Loucy (cell line): ENCODE measurements around the gene ROPN1B.

Experiments
- EZH2phosphoT487 ChIP-seq: fragments of 200-600 bp; IDR thresholded peaks from 2 replicates; pipeline ENCODE4 v1.6.1; 2018; ENCODE audit warnings: antibody characterized with exemption, mild to moderate bottlenecking, moderate library complexity, borderline replicate concordance
- TF ChIP-seq, protein P1 (sequence below): fragments of 200-600 bp; sonication (generic); conservative IDR thresholded peaks from 2 replicates; pipeline ENCODE4 v1.5.1; 2014; ENCODE audit warnings: mild to moderate bottlenecking, antibody characterized with exemption, low read length

DNA sequence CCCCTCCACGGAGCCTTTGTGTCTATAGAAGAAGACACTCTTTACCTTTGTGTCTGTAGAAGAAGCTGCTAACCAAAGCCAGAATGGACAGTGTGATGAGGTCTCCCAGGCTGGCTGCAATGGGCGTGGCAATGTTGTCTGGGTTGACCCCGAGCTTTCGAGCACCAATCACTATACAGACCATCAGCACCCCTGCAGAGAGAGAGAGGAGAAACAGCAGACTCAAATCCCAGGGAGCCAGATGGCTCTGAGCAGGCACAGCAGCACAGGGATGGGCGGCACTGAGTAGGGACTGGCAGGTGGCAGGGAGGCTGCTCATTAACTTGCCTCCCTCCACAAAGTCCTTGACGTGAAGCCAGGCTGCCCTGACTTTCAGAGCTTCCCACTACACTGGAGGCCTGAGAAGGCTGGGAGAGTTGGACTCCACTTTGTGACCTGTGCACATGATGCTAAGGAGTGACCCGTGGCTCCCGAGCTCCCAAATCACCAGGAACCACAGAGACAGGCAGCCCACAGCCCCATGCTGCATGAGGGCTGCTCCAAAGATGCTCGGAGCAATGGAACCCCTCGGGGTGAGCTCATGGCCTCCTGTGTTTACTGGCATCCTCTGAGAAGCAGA, 53.9 kb downstream of the ROPN1B start:
- TF ChIP-seq, protein P1, sequence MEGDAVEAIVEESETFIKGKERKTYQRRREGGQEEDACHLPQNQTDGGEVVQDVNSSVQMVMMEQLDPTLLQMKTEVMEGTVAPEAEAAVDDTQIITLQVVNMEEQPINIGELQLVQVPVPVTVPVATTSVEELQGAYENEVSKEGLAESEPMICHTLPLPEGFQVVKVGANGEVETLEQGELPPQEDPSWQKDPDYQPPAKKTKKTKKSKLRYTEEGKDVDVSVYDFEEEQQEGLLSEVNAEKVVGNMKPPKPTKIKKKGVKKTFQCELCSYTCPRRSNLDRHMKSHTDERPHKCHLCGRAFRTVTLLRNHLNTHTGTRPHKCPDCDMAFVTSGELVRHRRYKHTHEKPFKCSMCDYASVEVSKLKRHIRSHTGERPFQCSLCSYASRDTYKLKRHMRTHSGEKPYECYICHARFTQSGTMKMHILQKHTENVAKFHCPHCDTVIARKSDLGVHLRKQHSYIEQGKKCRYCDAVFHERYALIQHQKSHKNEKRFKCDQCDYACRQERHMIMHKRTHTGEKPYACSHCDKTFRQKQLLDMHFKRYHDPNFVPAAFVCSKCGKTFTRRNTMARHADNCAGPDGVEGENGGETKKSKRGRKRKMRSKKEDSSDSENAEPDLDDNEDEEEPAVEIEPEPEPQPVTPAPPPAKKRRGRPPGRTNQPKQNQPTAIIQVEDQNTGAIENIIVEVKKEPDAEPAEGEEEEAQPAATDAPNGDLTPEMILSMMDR, result no peak
- no peak for TF ChIP-seq EZH2phosphoT487
